OCI-LY3 (cell line): ENCODE data around the gene C10orf71.

Experiments
- EZH2phosphoT487 ChIP-seq: fragments of 200-600 bp; shearing (Covaris generic); IDR thresholded peaks from 2 replicates; pipeline ENCODE4 v1.6.1; 2018; ENCODE audit warnings: antibody characterized with exemption, mixed run types, low read depth
- TF ChIP-seq, protein P1 (sequence below): fragments of 200-600, 300-600 bp; sonication (generic); IDR thresholded peaks from 2 replicates; pipeline ENCODE4 v1.5.1; 2014; ENCODE audit warnings: antibody characterized with exemption, low read length, low read depth

DNA sequence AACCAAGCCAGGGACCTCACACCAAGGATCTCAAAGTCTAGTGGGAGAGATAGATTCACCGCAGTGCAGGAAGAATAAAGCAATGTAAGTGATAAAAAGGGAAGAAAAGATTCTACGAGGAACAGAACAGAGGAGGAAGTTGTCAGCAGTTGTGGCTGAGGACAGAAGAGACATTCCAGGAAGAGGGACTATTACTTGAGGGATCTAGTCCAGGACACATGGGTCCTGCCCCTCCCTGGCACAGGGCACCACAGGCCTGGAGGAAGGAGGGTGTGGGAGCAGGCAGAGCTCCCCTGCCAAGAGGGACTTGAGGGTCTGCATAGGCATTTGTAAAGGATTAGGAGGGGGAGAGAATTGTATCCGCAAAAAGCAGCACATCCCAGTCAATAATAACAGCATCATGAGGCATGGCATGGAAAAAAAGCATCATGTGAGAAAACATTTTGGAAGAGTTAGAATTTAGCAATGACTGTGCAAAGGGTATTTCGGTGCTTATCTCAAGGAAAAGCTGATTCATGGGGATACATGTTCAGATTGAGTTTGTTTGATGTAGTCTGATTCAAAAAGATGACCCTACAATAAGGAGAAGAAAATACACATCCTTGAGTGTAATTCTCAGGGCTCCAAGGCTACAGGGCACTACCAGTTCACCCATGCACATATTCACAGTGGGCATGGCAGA is 12.7 kb downstream of the C10orf71 start:
- no peak for TF ChIP-seq EZH2phosphoT487
- TF ChIP-seq, protein P1, sequence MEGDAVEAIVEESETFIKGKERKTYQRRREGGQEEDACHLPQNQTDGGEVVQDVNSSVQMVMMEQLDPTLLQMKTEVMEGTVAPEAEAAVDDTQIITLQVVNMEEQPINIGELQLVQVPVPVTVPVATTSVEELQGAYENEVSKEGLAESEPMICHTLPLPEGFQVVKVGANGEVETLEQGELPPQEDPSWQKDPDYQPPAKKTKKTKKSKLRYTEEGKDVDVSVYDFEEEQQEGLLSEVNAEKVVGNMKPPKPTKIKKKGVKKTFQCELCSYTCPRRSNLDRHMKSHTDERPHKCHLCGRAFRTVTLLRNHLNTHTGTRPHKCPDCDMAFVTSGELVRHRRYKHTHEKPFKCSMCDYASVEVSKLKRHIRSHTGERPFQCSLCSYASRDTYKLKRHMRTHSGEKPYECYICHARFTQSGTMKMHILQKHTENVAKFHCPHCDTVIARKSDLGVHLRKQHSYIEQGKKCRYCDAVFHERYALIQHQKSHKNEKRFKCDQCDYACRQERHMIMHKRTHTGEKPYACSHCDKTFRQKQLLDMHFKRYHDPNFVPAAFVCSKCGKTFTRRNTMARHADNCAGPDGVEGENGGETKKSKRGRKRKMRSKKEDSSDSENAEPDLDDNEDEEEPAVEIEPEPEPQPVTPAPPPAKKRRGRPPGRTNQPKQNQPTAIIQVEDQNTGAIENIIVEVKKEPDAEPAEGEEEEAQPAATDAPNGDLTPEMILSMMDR: no peak
